HEK293 (cell line): ENCODE data around the gene KNG1.

Experiments
- KLF8 ChIP-seq: fragments of 450-650 bp; formaldehyde crosslinking; IDR thresholded peaks from 2 replicates; pipeline ENCODE4 v1.5.1; 2016; ENCODE audit warnings: missing biosample characterization, missing genetic modification characterization
- YY1 ChIP-seq: fragments of 450-650 bp; formaldehyde crosslinking; IDR thresholded peaks from 2 replicates; pipeline ENCODE4 v1.5.1; 2018; ENCODE audit warnings: missing biosample characterization, missing genetic modification characterization
- ZBTB1 ChIP-seq: fragments of 450-650 bp; formaldehyde crosslinking; IDR thresholded peaks from 2 replicates; pipeline ENCODE4 v1.5.1; 2016; ENCODE audit warnings: missing biosample characterization, missing genetic modification characterization
- ZBTB48 ChIP-seq: fragments of 450-650 bp; formaldehyde crosslinking; IDR thresholded peaks from 2 replicates; pipeline ENCODE4 v1.5.1; 2016; ENCODE audit warnings: missing biosample characterization, missing genetic modification characterization
- ZIC2 ChIP-seq: fragments of 450-650 bp; formaldehyde crosslinking; IDR thresholded peaks from 2 replicates; pipeline ENCODE4 v1.5.1; 2016; ENCODE audit warnings: missing biosample characterization, missing genetic modification characterization
- ZNF274 ChIP-seq, 2 experiments: fragments of 200-500 bp in 1 of 2; fragments of 450-650 bp in 1 of 2; sonication (Bioruptor generic) in 1 of 2; formaldehyde crosslinking in 1 of 2; IDR thresholded peaks; 2 replicates each; pipeline versions ENCODE4 v1.5.1 to v1.6.1; 2014 to 2016; ENCODE audit warnings: borderline replicate concordance in 1 of 2, inconsistent platforms in 1 of 2, low read length in 1 of 2, missing biosample characterization in 1 of 2, missing genetic modification characterization in 1 of 2
- ZNF544 ChIP-seq: fragments of 450-650 bp; formaldehyde crosslinking; IDR thresholded peaks from 2 replicates; pipeline ENCODE4 v1.5.0; 2017; ENCODE audit warnings: missing biosample characterization, missing genetic modification characterization
- TF ChIP-seq, protein P1 (sequence below): fragments of 450-650 bp; formaldehyde crosslinking; IDR thresholded peaks from 2 replicates; pipeline ENCODE4 v1.5.1; 2016; ENCODE audit warnings: missing biosample characterization, missing genetic modification characterization
- TF ChIP-seq, protein P2 (sequence below): sonication (generic); formaldehyde crosslinking; IDR thresholded peaks from 2 replicates; pipeline ENCODE4 v1.8.1; 2022; ENCODE audit warnings: mild to moderate bottlenecking, moderate library complexity, missing genetic modification reagents
- TF ChIP-seq, protein P3 (sequence below): fragments of 450-650 bp; formaldehyde crosslinking; IDR thresholded peaks from 2 replicates; pipeline ENCODE4 v1.5.1; 2016; ENCODE audit warnings: missing biosample characterization, missing genetic modification characterization
- TF ChIP-seq, protein P4 (sequence below): fragments of 450-650 bp; formaldehyde crosslinking; conservative IDR thresholded peaks from 2 replicates; pipeline ENCODE4 v1.5.1; 2016; ENCODE audit warnings: low read depth, missing biosample characterization, missing genetic modification characterization

DNA sequence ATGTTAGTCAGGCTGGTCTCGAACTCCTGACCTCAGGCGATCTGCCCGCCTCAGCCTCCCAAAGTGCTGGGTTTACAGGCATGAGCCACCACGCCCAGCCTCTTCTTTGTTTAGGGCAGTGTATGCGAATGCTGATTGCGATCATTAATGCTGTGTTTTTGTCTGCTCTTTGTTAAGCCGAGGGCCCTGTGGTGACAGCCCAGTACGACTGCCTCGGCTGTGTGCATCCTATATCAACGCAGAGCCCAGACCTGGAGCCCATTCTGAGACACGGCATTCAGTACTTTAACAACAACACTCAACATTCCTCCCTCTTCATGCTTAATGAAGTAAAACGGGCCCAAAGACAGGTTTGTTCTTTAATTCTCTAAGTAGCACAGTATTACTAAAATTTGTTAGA lies 7.8 kb downstream of the KNG1 start:
- TF ChIP-seq ZBTB1 (no peak), ZNF544 (no peak), YY1 (tag by site-specific recombination) (no peak), ZBTB48 (tag by site-specific recombination) (no peak), ZIC2 (tag by site-specific recombination) (no peak), KLF8 (tag by site-specific recombination) (no peak), ZNF274 (IDR thresholded peaks at IDR 0.05; ENCODE audit: low read length) (no peak), ZNF274 (tag by site-specific recombination; IDR thresholded peaks at IDR 0.05; ENCODE audit: borderline replicate concordance) (no peak)
- TF ChIP-seq, protein P1, sequence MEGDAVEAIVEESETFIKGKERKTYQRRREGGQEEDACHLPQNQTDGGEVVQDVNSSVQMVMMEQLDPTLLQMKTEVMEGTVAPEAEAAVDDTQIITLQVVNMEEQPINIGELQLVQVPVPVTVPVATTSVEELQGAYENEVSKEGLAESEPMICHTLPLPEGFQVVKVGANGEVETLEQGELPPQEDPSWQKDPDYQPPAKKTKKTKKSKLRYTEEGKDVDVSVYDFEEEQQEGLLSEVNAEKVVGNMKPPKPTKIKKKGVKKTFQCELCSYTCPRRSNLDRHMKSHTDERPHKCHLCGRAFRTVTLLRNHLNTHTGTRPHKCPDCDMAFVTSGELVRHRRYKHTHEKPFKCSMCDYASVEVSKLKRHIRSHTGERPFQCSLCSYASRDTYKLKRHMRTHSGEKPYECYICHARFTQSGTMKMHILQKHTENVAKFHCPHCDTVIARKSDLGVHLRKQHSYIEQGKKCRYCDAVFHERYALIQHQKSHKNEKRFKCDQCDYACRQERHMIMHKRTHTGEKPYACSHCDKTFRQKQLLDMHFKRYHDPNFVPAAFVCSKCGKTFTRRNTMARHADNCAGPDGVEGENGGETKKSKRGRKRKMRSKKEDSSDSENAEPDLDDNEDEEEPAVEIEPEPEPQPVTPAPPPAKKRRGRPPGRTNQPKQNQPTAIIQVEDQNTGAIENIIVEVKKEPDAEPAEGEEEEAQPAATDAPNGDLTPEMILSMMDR (tag by site-specific recombination), result no peak
- TF ChIP-seq, protein P2, sequence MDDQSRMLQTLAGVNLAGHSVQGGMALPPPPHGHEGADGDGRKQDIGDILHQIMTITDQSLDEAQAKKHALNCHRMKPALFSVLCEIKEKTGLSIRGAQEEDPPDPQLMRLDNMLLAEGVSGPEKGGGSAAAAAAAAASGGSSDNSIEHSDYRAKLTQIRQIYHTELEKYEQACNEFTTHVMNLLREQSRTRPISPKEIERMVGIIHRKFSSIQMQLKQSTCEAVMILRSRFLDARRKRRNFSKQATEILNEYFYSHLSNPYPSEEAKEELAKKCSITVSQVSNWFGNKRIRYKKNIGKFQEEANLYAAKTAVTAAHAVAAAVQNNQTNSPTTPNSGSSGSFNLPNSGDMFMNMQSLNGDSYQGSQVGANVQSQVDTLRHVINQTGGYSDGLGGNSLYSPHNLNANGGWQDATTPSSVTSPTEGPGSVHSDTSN (CRISPR knock-in tag), result no peak
- TF ChIP-seq, protein P3, sequence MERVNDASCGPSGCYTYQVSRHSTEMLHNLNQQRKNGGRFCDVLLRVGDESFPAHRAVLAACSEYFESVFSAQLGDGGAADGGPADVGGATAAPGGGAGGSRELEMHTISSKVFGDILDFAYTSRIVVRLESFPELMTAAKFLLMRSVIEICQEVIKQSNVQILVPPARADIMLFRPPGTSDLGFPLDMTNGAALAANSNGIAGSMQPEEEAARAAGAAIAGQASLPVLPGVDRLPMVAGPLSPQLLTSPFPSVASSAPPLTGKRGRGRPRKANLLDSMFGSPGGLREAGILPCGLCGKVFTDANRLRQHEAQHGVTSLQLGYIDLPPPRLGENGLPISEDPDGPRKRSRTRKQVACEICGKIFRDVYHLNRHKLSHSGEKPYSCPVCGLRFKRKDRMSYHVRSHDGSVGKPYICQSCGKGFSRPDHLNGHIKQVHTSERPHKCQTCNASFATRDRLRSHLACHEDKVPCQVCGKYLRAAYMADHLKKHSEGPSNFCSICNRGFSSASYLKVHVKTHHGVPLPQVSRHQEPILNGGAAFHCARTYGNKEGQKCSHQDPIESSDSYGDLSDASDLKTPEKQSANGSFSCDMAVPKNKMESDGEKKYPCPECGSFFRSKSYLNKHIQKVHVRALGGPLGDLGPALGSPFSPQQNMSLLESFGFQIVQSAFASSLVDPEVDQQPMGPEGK (tag by site-specific recombination), result no peak
- TF ChIP-seq, protein P4, sequence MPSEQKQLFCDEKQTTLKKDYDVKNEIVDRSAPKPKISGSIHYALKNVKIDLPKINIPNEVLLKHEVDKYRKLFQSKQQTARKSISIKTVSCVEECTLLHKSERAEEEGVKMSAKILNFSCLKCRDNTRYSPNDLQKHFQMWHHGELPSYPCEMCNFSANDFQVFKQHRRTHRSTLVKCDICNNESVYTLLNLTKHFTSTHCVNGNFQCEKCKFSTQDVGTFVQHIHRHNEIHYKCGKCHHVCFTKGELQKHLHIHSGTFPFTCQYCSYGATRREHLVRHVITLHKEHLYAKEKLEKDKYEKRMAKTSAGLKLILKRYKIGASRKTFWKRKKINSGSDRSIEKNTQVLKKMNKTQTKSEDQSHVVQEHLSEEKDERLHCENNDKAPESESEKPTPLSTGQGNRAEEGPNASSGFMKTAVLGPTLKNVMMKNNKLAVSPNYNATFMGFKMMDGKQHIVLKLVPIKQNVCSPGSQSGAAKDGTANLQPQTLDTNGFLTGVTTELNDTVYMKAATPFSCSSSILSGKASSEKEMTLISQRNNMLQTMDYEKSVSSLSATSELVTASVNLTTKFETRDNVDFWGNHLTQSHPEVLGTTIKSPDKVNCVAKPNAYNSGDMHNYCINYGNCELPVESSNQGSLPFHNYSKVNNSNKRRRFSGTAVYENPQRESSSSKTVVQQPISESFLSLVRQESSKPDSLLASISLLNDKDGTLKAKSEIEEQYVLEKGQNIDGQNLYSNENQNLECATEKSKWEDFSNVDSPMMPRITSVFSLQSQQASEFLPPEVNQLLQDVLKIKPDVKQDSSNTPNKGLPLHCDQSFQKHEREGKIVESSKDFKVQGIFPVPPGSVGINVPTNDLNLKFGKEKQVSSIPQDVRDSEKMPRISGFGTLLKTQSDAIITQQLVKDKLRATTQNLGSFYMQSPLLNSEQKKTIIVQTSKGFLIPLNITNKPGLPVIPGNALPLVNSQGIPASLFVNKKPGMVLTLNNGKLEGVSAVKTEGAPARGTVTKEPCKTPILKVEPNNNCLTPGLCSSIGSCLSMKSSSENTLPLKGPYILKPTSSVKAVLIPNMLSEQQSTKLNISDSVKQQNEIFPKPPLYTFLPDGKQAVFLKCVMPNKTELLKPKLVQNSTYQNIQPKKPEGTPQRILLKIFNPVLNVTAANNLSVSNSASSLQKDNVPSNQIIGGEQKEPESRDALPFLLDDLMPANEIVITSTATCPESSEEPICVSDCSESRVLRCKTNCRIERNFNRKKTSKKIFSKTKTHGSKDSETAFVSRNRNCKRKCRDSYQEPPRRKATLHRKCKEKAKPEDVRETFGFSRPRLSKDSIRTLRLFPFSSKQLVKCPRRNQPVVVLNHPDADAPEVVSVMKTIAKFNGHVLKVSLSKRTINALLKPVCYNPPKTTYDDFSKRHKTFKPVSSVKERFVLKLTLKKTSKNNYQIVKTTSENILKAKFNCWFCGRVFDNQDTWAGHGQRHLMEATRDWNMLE (tag by site-specific recombination), result no peak
